Thoracic aorta (tissue), 2 donors: ENCODE data around the gene PDCL3. TPM values are rescaled to one million over a fixed set of nuclear protein-coding genes. Genes with fewer than 3 reads are reported as not detected.

ENCODE experiments used
- ATAC-seq: fragments of 150-250 bp; one replicate; pipeline ENCODE4 v1.8.0; 2017; ENCODE audit warnings: low read depth; ENCODE audit not compliant: insufficient number of reproducible peaks, low FRiP score
- DNase-seq: peaks from one replicate; pipeline ENCODE4 v3.0.0-alpha.2; 2020; ENCODE audit warnings: low spot score
- H3K27ac ChIP-seq, 2 donors: fragments of 200-600 bp; sonication (generic); 1 replicate in 1 of 2; 2 replicates in 1 of 2; pipeline ENCODE4 v1.5.1; 2016; ENCODE audit warnings: mild to moderate bottlenecking in 2 of 2, moderate library complexity in 2 of 2
- H3K27me3 ChIP-seq: fragments of 200-600 bp; sonication (generic); replicated peaks from 2 replicates; pipeline ENCODE4 v1.6.0; 2016; ENCODE audit warnings: mild to moderate bottlenecking; ENCODE audit not compliant: insufficient read depth
- H3K36me3 ChIP-seq: fragments of 200-600 bp; sonication (generic); one replicate; pipeline ENCODE4 v1.5.1; 2016
- H3K4me1 ChIP-seq, 2 donors: fragments of 200-600 bp; sonication (generic); 1 replicate in 1 of 2; 2 replicates in 1 of 2; pipeline versions ENCODE4 v1.5.1 to v1.6.0; 2016; ENCODE audit warnings: low read depth in 2 of 2, mild to moderate bottlenecking in 1 of 2; ENCODE audit not compliant: control insufficient read depth in 1 of 2
- H3K4me3 ChIP-seq: fragments of 200-600 bp; sonication (generic); 2 replicates; pipeline ENCODE4 v1.5.1; 2016; ENCODE audit warnings: mild to moderate bottlenecking
- H3K9me3 ChIP-seq: fragments of 200-600 bp; sonication (generic); 2 replicates; pipeline ENCODE4 v1.5.1; 2016
- CTCF ChIP-seq: fragments of 200-600 bp; sonication (generic); IDR thresholded peaks from one replicate; pipeline ENCODE4 v1.5.1; 2019; ENCODE audit warnings: antibody characterized with exemption
- total RNA-seq, 2 donors: library from RNA; depleted of rRNA; stranded (reverse); fragments of >200 nt; gene quantifications; one replicate each; pipeline versions ENCODE4 v1.1.0 to v1.2.3, GENCODE V29; 2016

The PDCL3 gene
- total RNA-seq = 10 to 100 TPM in 1 of 2 donors, 1 to 10 TPM in 1; 7.5 to 13.4 TPM

GRCh38 chr2:100562613-100563406 lies at the start of gene PDCL3:
Gene PDCL3 (plus strand): TSS chr2:100562993. CDS start chr2:100563068, 75 bp downstream.
- peak; percentile 92 for DNase-seq

GRCh38 chr2:100513650-100514049 lies 49.1 kb upstream of the PDCL3 start:
- Histone ChIP-seq H3K27ac (no peak overlapping the region), H3K27me3 (no peaks in the 10 kb centered on the region), H3K9me3 (no peaks in the 10 kb centered on the region), H3K4me1 (no peaks in the 10 kb centered on the region), H3K36me3 (no peaks in the 10 kb centered on the region), H3K4me3 (no peak overlapping the region)
- ATAC-seq (no peak), DNase-seq (no peak)
- TF ChIP-seq CTCF = no peak

More at GRCh38 chr2:100562613-100563406, at the start of gene PDCL3:
- peaks cover 17% of the 10 kb centered on the region for H3K36me3 ChIP-seq
- TF ChIP-seq CTCF = no peak
- peak within 1 kb of the TSS; percentile 89 to 91 for H3K27ac ChIP-seq
- no peaks in the 10 kb centered on the region for H3K27me3 ChIP-seq
- H3K9me3 ChIP-seq = no peaks in the 10 kb centered on the region
- peak; percentile 98 for ATAC-seq
- peaks cover 15 to 17% of the 10 kb centered on the region in 2 donors for H3K4me1 ChIP-seq
- H3K4me3 ChIP-seq = peak within 1 kb of the TSS; percentile 88

- no peaks in the 10 kb centered on the region for H3K4me1 ChIP-seq
- no peaks in the 10 kb centered on the region for H3K9me3 ChIP-seq
- H3K27ac ChIP-seq = no peak overlapping the region
- H3K4me3 ChIP-seq = no peak overlapping the region
- TF ChIP-seq CTCF = no peak
- no peaks in the 10 kb centered on the region for H3K36me3 ChIP-seq
- DNase-seq (no peak), ATAC-seq (no peak)
- no peaks in the 10 kb centered on the region for H3K27me3 ChIP-seq
Observed at GRCh38 chr2:100517556-100517955, 45.2 kb upstream of the PDCL3 start.

GRCh38 chr2:100518801-100519200 lies 44.0 kb upstream of the PDCL3 start:
- no peak overlapping the region for H3K27ac ChIP-seq
- DNase-seq (no peak), ATAC-seq (no peak)
- H3K4me3 ChIP-seq = no peak overlapping the region
- H3K9me3 ChIP-seq = no peaks in the 10 kb centered on the region
- no peaks in the 10 kb centered on the region for H3K36me3 ChIP-seq
- no peaks in the 10 kb centered on the region for H3K4me1 ChIP-seq
- H3K27me3 ChIP-seq = no peaks in the 10 kb centered on the region
- TF ChIP-seq CTCF = no peak

- Histone ChIP-seq H3K4me3 (no peak overlapping the region), H3K4me1 (no peaks in the 10 kb centered on the region), H3K27me3 (no peaks in the 10 kb centered on the region), H3K36me3 (no peaks in the 10 kb centered on the region), H3K9me3 (no peaks in the 10 kb centered on the region), H3K27ac (no peak overlapping the region)
- DNase-seq = no peak
- no peak for TF ChIP-seq CTCF
- no peak for ATAC-seq
Observed at GRCh38 chr2:100520224-100520623, 42.6 kb upstream of the PDCL3 start.
